Hair follicular keratinocyte (primary cell): ENCODE results near the gene MKRN3. TPM values are rescaled to one million over a fixed set of nuclear protein-coding genes. Genes with fewer than 3 reads are reported as not detected.

Experiments
- total RNA-seq: library from RNA; depleted of rRNA; stranded (reverse); fragments of >200 nt; gene quantifications from 2 replicates; pipeline ENCODE4 v1.2.3, GENCODE V29; 2015

The MKRN3 gene
- total RNA-seq, result 0.70 and 0.80 TPM in 2 replicates

GRCh38 chr15:23565395-23566070, at the start of gene MKRN3:
TSS of gene MKRN3 (plus strand) at chr15:23565674. CDS start at chr15:23565783, 109 bp downstream.

Other genes starting within 250 kb of the MKRN3 start
- gene GOLGA6L26, start 231.5 kb upstream of the MKRN3 start, total RNA-seq, result not detected in 2 replicates
- gene GOLGA8S, start 210.9 kb upstream of the MKRN3 start, total RNA-seq, result not detected in 2 replicates
- gene GOLGA6L2, start 118.4 kb upstream of the MKRN3 start, total RNA-seq, result not detected in 2 replicates
- gene MAGEL2, start 82.2 kb downstream of the MKRN3 start, total RNA-seq, result not detected in 2 replicates
- 16.9 and 20.2 TPM in 2 replicates for gene NDN, start 121.6 kb downstream of the MKRN3 start, total RNA-seq